H9 (cell line): ENCODE data around the gene TPP2. TPM values are rescaled to one million over a fixed set of nuclear protein-coding genes. Genes with fewer than 3 reads are reported as not detected.

ENCODE experiments used
- DNase-seq: peaks from one replicate; pipeline ENCODE4 v3.0.0-alpha.2; 2017
- H2AFZ ChIP-seq: one replicate; pipeline ENCODE4 v1.6.1; 2013; ENCODE audit warnings: mild to moderate bottlenecking, low read length, control low read depth, moderate library complexity
- H2AK5ac ChIP-seq: 2 replicates; pipeline ENCODE4 v1.6.1; 2013; ENCODE audit warnings: low read length, control low read depth, mixed read lengths; ENCODE audit not compliant: insufficient read length
- H2BK120ac ChIP-seq: one replicate; pipeline ENCODE4 v1.6.1; 2013; ENCODE audit warnings: low read depth, mild to moderate bottlenecking, low read length, control low read depth, inconsistent platforms; ENCODE audit not compliant: poor library complexity, severe bottlenecking
- H2BK12ac ChIP-seq: 2 replicates; pipeline ENCODE4 v1.6.1; 2013; ENCODE audit warnings: low read length, control low read depth, mixed read lengths, low read depth; ENCODE audit not compliant: insufficient read length
- H2BK15ac ChIP-seq: 2 replicates; pipeline ENCODE4 v1.6.1; 2013; ENCODE audit warnings: low read depth, low read length, control low read depth
- H2BK20ac ChIP-seq: one replicate; pipeline ENCODE4 v1.6.1; 2013; ENCODE audit warnings: low read depth, mild to moderate bottlenecking, low read length, control low read depth, inconsistent platforms; ENCODE audit not compliant: poor library complexity, severe bottlenecking
- H2BK5ac ChIP-seq: 2 replicates; pipeline ENCODE4 v1.6.1; 2013; ENCODE audit warnings: low read length, control low read depth, mixed read lengths; ENCODE audit not compliant: insufficient read length
- H3K14ac ChIP-seq: 2 replicates; pipeline ENCODE4 v1.6.1; 2013; ENCODE audit warnings: low read length, control low read depth; ENCODE audit not compliant: insufficient read depth
- H3K18ac ChIP-seq: 2 replicates; pipeline ENCODE4 v1.6.1; 2013; ENCODE audit warnings: low read depth, mild to moderate bottlenecking, mixed read lengths, low read length, control low read depth; ENCODE audit not compliant: insufficient read length
- H3K23ac ChIP-seq: 2 replicates; pipeline ENCODE4 v1.6.1; 2013; ENCODE audit warnings: low read length, control low read depth, mixed read lengths, low read depth; ENCODE audit not compliant: insufficient read length
- H3K23me2 ChIP-seq: 2 replicates; pipeline ENCODE4 v1.6.1; 2013; ENCODE audit warnings: low read depth, mild to moderate bottlenecking, mixed read lengths, low read length, control low read depth; ENCODE audit not compliant: insufficient read length, poor library complexity, severe bottlenecking
- H3K27ac ChIP-seq: 2 replicates; pipeline ENCODE4 v1.5.1; 2013; ENCODE audit warnings: low read length, control low read depth, mixed read lengths, low read depth; ENCODE audit not compliant: insufficient read length
- H3K27me3 ChIP-seq: 2 replicates; pipeline ENCODE4 v1.6.1; 2013; ENCODE audit warnings: low read length, control low read depth, inconsistent platforms; ENCODE audit not compliant: insufficient read depth
- H3K4ac ChIP-seq: 2 replicates; pipeline ENCODE4 v1.6.1; 2013; ENCODE audit warnings: low read depth, mild to moderate bottlenecking, control low read depth, inconsistent platforms, low read length, moderate library complexity
- H3K4me1 ChIP-seq: 2 replicates; pipeline ENCODE4 v1.6.1; 2013; ENCODE audit warnings: low read length, control low read depth, inconsistent platforms; ENCODE audit not compliant: insufficient read depth
- H3K4me2 ChIP-seq: 2 replicates; pipeline ENCODE4 v1.6.1; 2013; ENCODE audit warnings: low read length, control low read depth, mixed read lengths; ENCODE audit not compliant: insufficient read length, insufficient read depth
- H3K56ac ChIP-seq: 2 replicates; pipeline ENCODE4 v1.6.1; 2013; ENCODE audit warnings: low read depth, mild to moderate bottlenecking, mixed read lengths, low read length, control low read depth; ENCODE audit not compliant: insufficient read length
- H3K79me1 ChIP-seq: 2 replicates; pipeline ENCODE4 v1.6.1; 2013; ENCODE audit warnings: low read depth, mild to moderate bottlenecking, moderate library complexity, low read length, control low read depth, inconsistent platforms; ENCODE audit not compliant: insufficient read depth, poor library complexity, severe bottlenecking
- H3K79me2 ChIP-seq: 2 replicates; pipeline ENCODE4 v1.6.1; 2013; ENCODE audit warnings: low read length, control low read depth, inconsistent platforms; ENCODE audit not compliant: insufficient read depth
- H3K9ac ChIP-seq: 2 replicates; pipeline ENCODE4 v1.6.1; 2013; ENCODE audit warnings: low read length, control low read depth, mixed read lengths; ENCODE audit not compliant: insufficient read length; ENCODE audit errors: extremely low read depth
- H3K9me3 ChIP-seq: one replicate; pipeline ENCODE4 v1.6.1; 2013; ENCODE audit warnings: low read depth, low read length, inconsistent platforms; ENCODE audit not compliant: control insufficient read depth
- H3T11ph ChIP-seq: one replicate; pipeline ENCODE4 v1.6.1; 2013; ENCODE audit warnings: mild to moderate bottlenecking, low read length, control low read depth, inconsistent platforms
- H4K20me1 ChIP-seq: one replicate; pipeline ENCODE4 v1.6.1; 2013; ENCODE audit not compliant: control insufficient read depth, insufficient read length, insufficient read depth
- H4K5ac ChIP-seq: 2 replicates; pipeline ENCODE4 v1.6.1; 2013; ENCODE audit warnings: low read depth, mild to moderate bottlenecking, mixed read lengths, low read length, control low read depth; ENCODE audit not compliant: insufficient read length
- H4K8ac ChIP-seq: replicated peaks from 2 replicates; pipeline ENCODE4 v1.6.1; 2013; ENCODE audit warnings: low read length, control low read depth, mixed read lengths, low read depth; ENCODE audit not compliant: insufficient read length
- H4K91ac ChIP-seq: 2 replicates; pipeline ENCODE4 v1.6.1; 2013; ENCODE audit warnings: low read depth, mild to moderate bottlenecking, moderate library complexity, mixed read lengths, low read length, control low read depth; ENCODE audit not compliant: insufficient read length
- H3K27ac Mint-ChIP-seq, 3 experiments: 2 replicates in 2 of 3; 3 replicates in 1 of 3; pipeline ENCODE4 v1.8.0; 2020 to 2021; ENCODE audit warnings: mixed read lengths in 3 of 3, mild to moderate bottlenecking in 1 of 3, moderate library complexity in 1 of 3
- H3K27me3 Mint-ChIP-seq: 2 replicates; pipeline ENCODE4 v1.8.0; 2021; ENCODE audit warnings: low read depth, mild to moderate bottlenecking, moderate library complexity, mixed read lengths
- H3K36me3 Mint-ChIP-seq, 3 experiments: 2 replicates in 2 of 3; 3 replicates in 1 of 3; pipeline ENCODE4 v1.8.0; 2020 to 2021; ENCODE audit warnings: low read depth in 3 of 3, mixed read lengths in 3 of 3; ENCODE audit not compliant: insufficient read depth in 1 of 3
- H3K4me1 Mint-ChIP-seq, 2 experiments: 2 replicates each; pipeline ENCODE4 v1.8.0; 2020; ENCODE audit warnings: mixed read lengths in 2 of 2
- H3K4me3 Mint-ChIP-seq, 2 experiments: 2 replicates in 1 of 2; 3 replicates in 1 of 2; pipeline ENCODE4 v1.8.0; 2020 to 2021; ENCODE audit warnings: mild to moderate bottlenecking in 2 of 2, mixed read lengths in 2 of 2, moderate library complexity in 1 of 2
- H3K9me3 Mint-ChIP-seq, 2 experiments: 2 replicates in 1 of 2; 3 replicates in 1 of 2; pipeline ENCODE4 v1.8.0; 2020; ENCODE audit warnings: mild to moderate bottlenecking in 2 of 2, mixed read lengths in 2 of 2, moderate library complexity in 1 of 2
- whole genome bisulfite sequencing: extraction: QIAGEN DNeasy Blood & Tissue Kit; methylation state at CpG from one replicate; pipeline ENCODE4 v1.1.7; 2013; ENCODE audit warnings: missing lambda C conversion rate, low lambda C conversion rate, mixed read lengths; ENCODE audit not compliant: insufficient read length; ENCODE audit errors: extremely low coverage; 5-methylcytosine and 5-hydroxymethylcytosine counted together
- total RNA-seq: library from RNA; stranded (reverse); gene quantifications from 2 replicates; pipeline ENCODE4 v1.2.1, GENCODE V29; 2021
- TF ChIP-seq, protein P1 (sequence below): fragments of 200-600 bp; sonication (generic); conservative IDR thresholded peaks from 3 replicates; pipeline ENCODE4 v1.8.0; 2021; ENCODE audit warnings: antibody characterized with exemption, mild to moderate bottlenecking

Gene TPP2
- total RNA-seq, 1 experiment from 2014 or later: 63.5 TPM

DNA sequence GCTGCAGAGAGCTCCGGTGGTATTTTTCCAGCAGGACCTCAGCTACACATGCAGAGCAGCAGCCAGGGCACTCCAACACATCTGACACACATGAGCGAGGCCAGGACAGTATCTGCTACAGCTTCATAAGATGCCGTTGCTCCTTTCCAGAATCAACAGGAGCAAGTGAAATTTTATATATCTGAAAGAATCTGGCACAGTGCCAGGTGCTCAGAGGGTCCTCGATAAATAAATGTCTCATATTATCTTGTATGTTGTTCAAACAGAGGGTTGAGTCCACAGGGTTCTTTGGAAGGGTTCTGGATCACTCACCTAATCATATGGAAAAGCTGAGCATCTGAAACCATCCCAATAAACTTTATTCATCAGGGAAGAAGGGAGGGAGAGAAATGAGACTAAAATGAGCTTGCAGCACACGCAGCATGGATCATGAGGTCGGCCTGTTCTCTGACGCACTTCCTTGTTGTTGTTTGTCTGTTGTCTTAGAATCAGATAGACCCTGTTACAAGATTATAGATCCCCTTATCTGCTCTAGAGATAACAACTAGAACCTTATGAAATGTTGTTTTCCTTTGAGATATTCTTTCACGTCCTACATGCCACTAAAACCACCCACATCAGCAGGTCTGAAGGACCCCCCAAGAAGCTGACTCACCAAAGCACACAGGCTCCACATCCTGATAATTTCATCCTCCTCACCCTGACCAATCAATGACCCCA is 101.3 kb downstream of the TPP2 start:
- Histone ChIP-seq H2BK12ac (no peak overlapping the region), H3T11ph (no peak overlapping the region), H4K8ac (no peak overlapping the region), H3K56ac (no peak overlapping the region), H4K91ac (no peak overlapping the region), H2BK5ac (no peak overlapping the region), H2BK20ac (no peak overlapping the region), H3K9ac (no peak overlapping the region), H2AK5ac (no peak overlapping the region), H4K5ac (no peak overlapping the region), H3K4me1 (peaks cover 2% of the 10 kb centered on the region; the same call in 1 of the 2 replicates), H4K20me1 (no peaks in the 10 kb centered on the region), H3K23me2 (no peaks in the 10 kb centered on the region), H3K4ac (no peak overlapping the region), H2BK15ac (no peak overlapping the region), H3K23ac (no peak overlapping the region), H3K79me1 (no peaks in the 10 kb centered on the region), H3K4me2 (no peak overlapping the region), H3K9me3 (no peaks in the 10 kb centered on the region), H2AFZ (no peak overlapping the region), H3K18ac (no peak overlapping the region), H3K27me3 (no peaks in the 10 kb centered on the region), H3K14ac (no peak overlapping the region), H3K27ac (no peak overlapping the region), H2BK120ac (no peak overlapping the region), H3K79me2 (no peaks in the 10 kb centered on the region)
- Mint-ChIP-seq H3K27ac (peak overlapping the region in 1 of 3 experiments; percentile 10; a peak in 2 of 7 replicates), H3K27me3 (peaks cover 2% of the 10 kb centered on the region; the same call in 1 of the 2 replicates), H3K36me3 (peaks cover 0 to 4% (median 3%) of the 10 kb centered on the region in 3 experiments; a peak in 2 of 7 replicates), H3K9me3 (peaks cover 4 to 6% of the 10 kb centered on the region in 2 experiments), H3K4me3 (no peak overlapping the region), H3K4me1 (peaks cover 4 to 15% of the 10 kb centered on the region in 2 experiments; a peak in 2 of 4 replicates)
- TF ChIP-seq, protein P1, sequence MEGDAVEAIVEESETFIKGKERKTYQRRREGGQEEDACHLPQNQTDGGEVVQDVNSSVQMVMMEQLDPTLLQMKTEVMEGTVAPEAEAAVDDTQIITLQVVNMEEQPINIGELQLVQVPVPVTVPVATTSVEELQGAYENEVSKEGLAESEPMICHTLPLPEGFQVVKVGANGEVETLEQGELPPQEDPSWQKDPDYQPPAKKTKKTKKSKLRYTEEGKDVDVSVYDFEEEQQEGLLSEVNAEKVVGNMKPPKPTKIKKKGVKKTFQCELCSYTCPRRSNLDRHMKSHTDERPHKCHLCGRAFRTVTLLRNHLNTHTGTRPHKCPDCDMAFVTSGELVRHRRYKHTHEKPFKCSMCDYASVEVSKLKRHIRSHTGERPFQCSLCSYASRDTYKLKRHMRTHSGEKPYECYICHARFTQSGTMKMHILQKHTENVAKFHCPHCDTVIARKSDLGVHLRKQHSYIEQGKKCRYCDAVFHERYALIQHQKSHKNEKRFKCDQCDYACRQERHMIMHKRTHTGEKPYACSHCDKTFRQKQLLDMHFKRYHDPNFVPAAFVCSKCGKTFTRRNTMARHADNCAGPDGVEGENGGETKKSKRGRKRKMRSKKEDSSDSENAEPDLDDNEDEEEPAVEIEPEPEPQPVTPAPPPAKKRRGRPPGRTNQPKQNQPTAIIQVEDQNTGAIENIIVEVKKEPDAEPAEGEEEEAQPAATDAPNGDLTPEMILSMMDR: no peak
- no peak for DNase-seq
- no CpG with 5 or more reads among the region's 8 CpGs for whole genome bisulfite sequencing
